IMR-90 (cell line): ENCODE measurements around the gene TNRC6C. TPM values are rescaled to one million over a fixed set of nuclear protein-coding genes. Genes with fewer than 3 reads are reported as not detected.

Source experiments
- ATAC-seq: fragments of 200-7000 bp; cut with Tn5 transposase; 2 replicates; pipeline ENCODE4 v1.9.1; 2020; ENCODE audit warnings: low read depth, mild to moderate bottlenecking, moderate library complexity
- BruUV-seq: library from RNA; stranded (reverse); fragments of 400-500 nt; replicated peaks from 2 replicates; lab custom pipeline; 2021; lab: Mats Ljungman, UMichigan
- CTCF ChIA-PET: fragments of 300-600 bp; formaldehyde crosslinking; extraction: SDS; loops from one replicate; lab custom pipeline; 2021; ENCODE audit warnings: antibody characterized with exemption; lab: Yijun Ruan, JAX
- POLR2A ChIA-PET: fragments of 300-600 bp; sonication (Branson Sonifier 250); formaldehyde crosslinking; loops from one replicate; lab custom pipeline; 2022; ENCODE audit warnings: antibody characterized with exemption; ENCODE audit not compliant: unreplicated experiment; lab: Charles Lee
- DNase-seq: peaks from one replicate; pipeline ENCODE4 v3.0.0; 2013
- H2AFZ ChIP-seq: replicated peaks from 2 replicates; pipeline ENCODE3; 2013; ENCODE audit warnings: low read length, mild to moderate bottlenecking; ENCODE audit not compliant: poor library complexity
- H2AK5ac ChIP-seq: 2 replicates; pipeline ENCODE4 v1.6.1; 2013; ENCODE audit warnings: low read depth, low read length, inconsistent platforms
- H2AK9ac ChIP-seq: replicated peaks from 2 replicates; pipeline ENCODE3; 2013; ENCODE audit warnings: mild to moderate bottlenecking, low read depth, low read length, moderate library complexity; ENCODE audit not compliant: poor library complexity
- H2BK120ac ChIP-seq: 2 replicates; pipeline ENCODE4 v1.6.1; 2013; ENCODE audit warnings: low read depth, low read length, inconsistent platforms
- H2BK15ac ChIP-seq: 3 replicates; pipeline ENCODE4 v1.6.1; 2013; ENCODE audit warnings: low read depth, low read length, inconsistent platforms
- H2BK20ac ChIP-seq: 2 replicates; pipeline ENCODE4 v1.6.1; 2013; ENCODE audit warnings: low read depth, mild to moderate bottlenecking, inconsistent platforms, low read length, moderate library complexity
- H2BK5ac ChIP-seq: 2 replicates; pipeline ENCODE4 v1.6.1; 2013; ENCODE audit warnings: mild to moderate bottlenecking, low read depth, low read length, inconsistent platforms; ENCODE audit not compliant: poor library complexity, severe bottlenecking
- H3K14ac ChIP-seq: replicated peaks from 2 replicates; pipeline ENCODE4 v1.6.1; 2013; ENCODE audit warnings: low read depth, low read length, inconsistent platforms
- H3K18ac ChIP-seq: 2 replicates; pipeline ENCODE4 v1.6.1; 2013; ENCODE audit warnings: low read depth, low read length, control low read depth
- H3K23ac ChIP-seq: 2 replicates; pipeline ENCODE4 v1.6.1; 2013; ENCODE audit warnings: low read depth, low read length, inconsistent platforms
- H3K27ac ChIP-seq: 2 replicates; pipeline ENCODE4 v1.5.1; 2013; ENCODE audit warnings: mild to moderate bottlenecking, control low read depth, low read length; ENCODE audit not compliant: insufficient read depth
- H3K27me3 ChIP-seq: 2 replicates; pipeline ENCODE4 v1.6.1; 2013; ENCODE audit warnings: low read length; ENCODE audit not compliant: control insufficient read depth, insufficient read depth
- H3K36me3 ChIP-seq: 2 replicates; pipeline ENCODE4 v1.6.1; 2013; ENCODE audit warnings: low read length, mixed read lengths; ENCODE audit not compliant: control insufficient read depth, insufficient read depth
- H3K4ac ChIP-seq: 2 replicates; pipeline ENCODE4 v1.6.1; 2013; ENCODE audit warnings: low read depth, low read length, inconsistent platforms
- H3K4me1 ChIP-seq: 2 replicates; pipeline ENCODE4 v1.6.1; 2013; ENCODE audit warnings: low read length, mixed read lengths; ENCODE audit not compliant: control insufficient read depth, insufficient read depth
- H3K4me2 ChIP-seq: 2 replicates; pipeline ENCODE4 v1.6.1; 2013; ENCODE audit warnings: low read depth, mild to moderate bottlenecking, control low read depth, low read length, moderate library complexity
- H3K4me3 ChIP-seq: 2 replicates; pipeline ENCODE4 v1.5.1; 2013; ENCODE audit warnings: low read depth, mild to moderate bottlenecking, control low read depth, low read length, moderate library complexity; ENCODE audit not compliant: insufficient read depth
- H3K56ac ChIP-seq: 2 replicates; pipeline ENCODE4 v1.6.1; 2013; ENCODE audit warnings: low read length, inconsistent platforms; ENCODE audit not compliant: insufficient read depth; ENCODE audit errors: extremely low read depth
- H3K79me1 ChIP-seq, 2 experiments: 2 replicates each; pipeline ENCODE4 v1.6.1; 2013; ENCODE audit warnings: low read length in 2 of 2, inconsistent platforms in 1 of 2, low read depth in 1 of 2
- H3K9ac ChIP-seq: 2 replicates; pipeline ENCODE4 v1.6.1; 2013; ENCODE audit warnings: low read depth, low read length, control low read depth
- H3K9me1 ChIP-seq: 2 replicates; pipeline ENCODE4 v1.6.1; 2013; ENCODE audit warnings: low read length, inconsistent platforms; ENCODE audit not compliant: insufficient read depth
- H3K9me3 ChIP-seq: 2 replicates; pipeline ENCODE4 v1.6.1; 2013; ENCODE audit warnings: low read length; ENCODE audit not compliant: control insufficient read depth, insufficient read depth
- H4K20me1 ChIP-seq: 2 replicates; pipeline ENCODE4 v1.6.1; 2013; ENCODE audit warnings: low read length, inconsistent platforms; ENCODE audit not compliant: insufficient read depth
- H4K5ac ChIP-seq: 2 replicates; pipeline ENCODE4 v1.6.1; 2013; ENCODE audit warnings: mild to moderate bottlenecking, low read depth, low read length, control low read depth
- H4K8ac ChIP-seq, 2 experiments: 2 replicates each; pipeline ENCODE4 v1.6.1; 2013; ENCODE audit warnings: low read depth in 2 of 2, low read length in 2 of 2, control low read depth in 1 of 2, inconsistent platforms in 1 of 2
- H4K91ac ChIP-seq: 2 replicates; pipeline ENCODE4 v1.6.1; 2013; ENCODE audit warnings: low read depth, low read length, inconsistent platforms; ENCODE audit not compliant: insufficient read depth
- BHLHE40 ChIP-seq: fragments of 150-350 bp; IDR thresholded peaks from 2 replicates; pipeline ENCODE4 v1.6.1; 2016; ENCODE audit warnings: mild to moderate bottlenecking, low read depth, low read length
- CEBPB ChIP-seq: IDR thresholded peaks from 2 replicates; pipeline ENCODE4 v1.6.1; 2012; ENCODE audit warnings: low read depth, low read length, improper control_type of control experiment
- CHD1 ChIP-seq: IDR thresholded peaks from 2 replicates; pipeline ENCODE4 v1.6.1; 2012; ENCODE audit warnings: low read depth, low read length, improper control_type of control experiment
- FOS ChIP-seq: fragments of 150-350 bp; IDR thresholded peaks from 2 replicates; pipeline ENCODE4 v1.6.1; 2016; ENCODE audit warnings: low read depth, low read length
- MAFK ChIP-seq: IDR thresholded peaks from 2 replicates; pipeline ENCODE4 v1.6.1; 2012; ENCODE audit warnings: low read depth, low read length, improper control_type of control experiment
- MAZ ChIP-seq: IDR thresholded peaks from 2 replicates; pipeline ENCODE4 v1.6.1; 2012; ENCODE audit warnings: low read depth, mild to moderate bottlenecking, low read length, improper control_type of control experiment, moderate library complexity, borderline replicate concordance
- MXI1 ChIP-seq: IDR thresholded peaks from 2 replicates; pipeline ENCODE4 v1.6.1; 2012; ENCODE audit warnings: low read depth, mild to moderate bottlenecking, low read length, moderate library complexity, borderline replicate concordance
- NFE2L2 ChIP-seq: fragments of 150-350 bp; IDR thresholded peaks from 2 replicates; pipeline ENCODE4 v1.6.1; 2016; ENCODE audit warnings: low read depth, mild to moderate bottlenecking, low read length
- POLR2A ChIP-seq: IDR thresholded peaks from 2 replicates; pipeline ENCODE4 v1.6.1; 2012; ENCODE audit warnings: mild to moderate bottlenecking, low read depth, low read length
- RAD21 ChIP-seq: IDR thresholded peaks from 2 replicates; pipeline ENCODE4 v1.6.1; 2012; ENCODE audit warnings: low read length, improper control_type of control experiment
- RCOR1 ChIP-seq: IDR thresholded peaks from 2 replicates; pipeline ENCODE4 v1.6.1; 2012; ENCODE audit warnings: mild to moderate bottlenecking, low read length, improper control_type of control experiment; ENCODE audit not compliant: insufficient replicate concordance
- RFX5 ChIP-seq: IDR thresholded peaks from 2 replicates; pipeline ENCODE4 v1.8.0; 2012; ENCODE audit warnings: low read depth, mild to moderate bottlenecking, low read length, moderate library complexity
- SMC3 ChIP-seq: fragments of 150-350 bp; IDR thresholded peaks from 2 replicates; pipeline ENCODE4 v1.6.1; 2016; ENCODE audit warnings: low read depth, mild to moderate bottlenecking, antibody characterized with exemption, low read length, moderate library complexity
- WGBS, 2 experiments: methylation state at CpG; one replicate each; pipeline versions ENCODE4 v1.1.5 to v1.1.7; 2013; ENCODE audit warnings: missing lambda C conversion rate in 2 of 2; ENCODE audit not compliant: insufficient read length in 1 of 2; ENCODE audit errors: extremely low coverage in 2 of 2; 5-methylcytosine and 5-hydroxymethylcytosine counted together
- dilution Hi-C: fragments of 300-500 bp; cut with HindIII; formaldehyde crosslinking; loops from one replicate; pipeline ENCODE4 v1.14.3; 2018; ENCODE audit warnings: low sequenced_read_pairs; ENCODE audit not compliant: unreplicated experiment
- in situ Hi-C: fragments of 300-500 bp; cut with MboI; formaldehyde crosslinking; loops from 3 replicates; pipeline ENCODE4 v1.14.3; 2019; ENCODE audit warnings: low sequenced_read_pairs, inconsistent platforms, mixed read lengths
- intact Hi-C: fragments of 100-400 bp; cut with micrococcal nuclease; formaldehyde crosslinking; loops from 2 replicates; pipeline ENCODE4 v1.10.0; 2022
- polyA plus RNA-seq, 3 experiments: library from polyadenylated mRNA; depleted of rRNA; stranded (reverse); fragments of >200 nt; gene quantifications; 2 replicates each; pipeline ENCODE4 v1.2.3, GENCODE V29; 2012; ENCODE audit warnings: low replicate concordance in 1 of 3
- total RNA-seq: library from RNA; depleted of rRNA; stranded (reverse); fragments of >200 nt; gene quantifications from 2 replicates; pipeline ENCODE4 v1.2.3, GENCODE V29; 2012
- TF ChIP-seq, protein P1 (sequence below): fragments of 150-350 bp; IDR thresholded peaks from 2 replicates; pipeline ENCODE4 v1.6.1; 2016; ENCODE audit warnings: low read depth, mild to moderate bottlenecking, low read length, moderate library complexity, borderline replicate concordance
- TF ChIP-seq, protein P2 (sequence below): fragments of 150-350 bp; IDR thresholded peaks from 2 replicates; pipeline ENCODE4 v1.6.1; 2017; ENCODE audit warnings: mild to moderate bottlenecking, antibody characterized with exemption, low read length, low read depth
- TF ChIP-seq, protein P3 (sequence below): conservative IDR thresholded peaks from 2 replicates; pipeline ENCODE4 v1.5.1; 2012; ENCODE audit warnings: mild to moderate bottlenecking, low read depth, low read length, improper control_type of control experiment

Gene TNRC6C
- total and polyA plus RNA-seq, 2 of the 4 experiments (the other 2 are of a cell fraction): 1.6 to 2.7 TPM

DNA sequence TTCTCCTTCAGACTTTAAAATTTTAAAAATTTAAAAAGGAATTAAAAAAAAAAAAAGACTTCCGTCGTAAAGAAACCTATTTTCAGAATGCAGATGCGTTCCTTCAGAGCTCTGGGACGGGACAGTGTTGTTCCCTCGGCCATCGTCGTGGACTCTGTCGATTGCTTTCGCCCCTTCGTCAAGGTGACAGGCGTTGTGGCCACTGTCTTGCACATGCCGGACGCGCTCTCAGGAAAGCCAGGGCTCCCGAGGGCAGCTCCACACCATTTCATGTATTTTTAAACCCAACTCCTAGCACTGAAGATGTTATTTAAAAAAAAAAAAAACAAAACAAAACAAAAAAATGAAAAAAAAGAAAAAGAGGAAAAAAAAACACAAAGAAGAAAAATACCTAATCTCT is 147.7 kb downstream of the TNRC6C start:
- Histone ChIP-seq H3K36me3 (peaks cover 22% of the 10 kb centered on the region), H3K4me2 (no peak overlapping the region), H2AK9ac (no peak overlapping the region), H3K9ac (no peak overlapping the region), H4K91ac (no peak overlapping the region), H3K4me3 (no peak overlapping the region), H4K20me1 (no peaks in the 10 kb centered on the region), H2BK20ac (no peak overlapping the region), H2BK5ac (no peak overlapping the region), H3K4ac (no peak overlapping the region), H3K14ac (no peak overlapping the region), H3K79me1 (no peaks in the 10 kb centered on the region), H3K56ac (no peak overlapping the region), H3K18ac (no peak overlapping the region), H3K4me1 (no peaks in the 10 kb centered on the region; the same call in 1 of the 2 replicates), H3K27ac (no peak overlapping the region), H3K23ac (no peak overlapping the region), H3K9me1 (peaks cover 3% of the 10 kb centered on the region; the same call in 1 of the 2 replicates), H2AK5ac (no peak overlapping the region), H4K5ac (no peak overlapping the region), H2BK15ac (no peak overlapping the region), H3K27me3 (no peaks in the 10 kb centered on the region), H2AFZ (no peak overlapping the region), H2BK120ac (no peak overlapping the region), H3K9me3 (no peaks in the 10 kb centered on the region), H4K8ac (no peak overlapping the region)
- WGBS, 2 experiments: no CpG with 5 or more reads among the region's 15 CpGs
- in situ Hi-C loops (no loop called here), dilution Hi-C loops (no loop called here), intact Hi-C loops (no loop called here)
- ChIA-PET POLR2A (no interaction called here), CTCF (interaction anchor here (1.0 to 1.4 kb wide), 2 partner anchors 21 to 145 kb away, joined by 4 read pairs; no protein-coding TSS in a partner anchor)
- ATAC-seq: no peak
- TF ChIP-seq CHD1 (no peak), RAD21 (no peak), CEBPB (no peak), POLR2A (no peak), RCOR1 (no peak), BHLHE40 (no peak), MAFK (no peak), SMC3 (no peak), MAZ (no peak), RFX5 (no peak), MXI1 (no peak), FOS (no peak), NFE2L2 (no peak)
- TF ChIP-seq, protein P1, sequence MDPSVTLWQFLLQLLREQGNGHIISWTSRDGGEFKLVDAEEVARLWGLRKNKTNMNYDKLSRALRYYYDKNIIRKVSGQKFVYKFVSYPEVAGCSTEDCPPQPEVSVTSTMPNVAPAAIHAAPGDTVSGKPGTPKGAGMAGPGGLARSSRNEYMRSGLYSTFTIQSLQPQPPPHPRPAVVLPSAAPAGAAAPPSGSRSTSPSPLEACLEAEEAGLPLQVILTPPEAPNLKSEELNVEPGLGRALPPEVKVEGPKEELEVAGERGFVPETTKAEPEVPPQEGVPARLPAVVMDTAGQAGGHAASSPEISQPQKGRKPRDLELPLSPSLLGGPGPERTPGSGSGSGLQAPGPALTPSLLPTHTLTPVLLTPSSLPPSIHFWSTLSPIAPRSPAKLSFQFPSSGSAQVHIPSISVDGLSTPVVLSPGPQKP: no peak
- TF ChIP-seq, protein P2, sequence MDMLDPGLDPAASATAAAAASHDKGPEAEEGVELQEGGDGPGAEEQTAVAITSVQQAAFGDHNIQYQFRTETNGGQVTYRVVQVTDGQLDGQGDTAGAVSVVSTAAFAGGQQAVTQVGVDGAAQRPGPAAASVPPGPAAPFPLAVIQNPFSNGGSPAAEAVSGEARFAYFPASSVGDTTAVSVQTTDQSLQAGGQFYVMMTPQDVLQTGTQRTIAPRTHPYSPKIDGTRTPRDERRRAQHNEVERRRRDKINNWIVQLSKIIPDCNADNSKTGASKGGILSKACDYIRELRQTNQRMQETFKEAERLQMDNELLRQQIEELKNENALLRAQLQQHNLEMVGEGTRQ: no peak
- TF ChIP-seq, protein P3, sequence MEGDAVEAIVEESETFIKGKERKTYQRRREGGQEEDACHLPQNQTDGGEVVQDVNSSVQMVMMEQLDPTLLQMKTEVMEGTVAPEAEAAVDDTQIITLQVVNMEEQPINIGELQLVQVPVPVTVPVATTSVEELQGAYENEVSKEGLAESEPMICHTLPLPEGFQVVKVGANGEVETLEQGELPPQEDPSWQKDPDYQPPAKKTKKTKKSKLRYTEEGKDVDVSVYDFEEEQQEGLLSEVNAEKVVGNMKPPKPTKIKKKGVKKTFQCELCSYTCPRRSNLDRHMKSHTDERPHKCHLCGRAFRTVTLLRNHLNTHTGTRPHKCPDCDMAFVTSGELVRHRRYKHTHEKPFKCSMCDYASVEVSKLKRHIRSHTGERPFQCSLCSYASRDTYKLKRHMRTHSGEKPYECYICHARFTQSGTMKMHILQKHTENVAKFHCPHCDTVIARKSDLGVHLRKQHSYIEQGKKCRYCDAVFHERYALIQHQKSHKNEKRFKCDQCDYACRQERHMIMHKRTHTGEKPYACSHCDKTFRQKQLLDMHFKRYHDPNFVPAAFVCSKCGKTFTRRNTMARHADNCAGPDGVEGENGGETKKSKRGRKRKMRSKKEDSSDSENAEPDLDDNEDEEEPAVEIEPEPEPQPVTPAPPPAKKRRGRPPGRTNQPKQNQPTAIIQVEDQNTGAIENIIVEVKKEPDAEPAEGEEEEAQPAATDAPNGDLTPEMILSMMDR: no peak
- DNase-seq: no peak
- BruUV-seq: no TSS peak
